Stimulated activated CD8-positive, alpha-beta memory T cell treated with anti-CD3 and anti-CD28 coated beads, Interleukin-2, amount 100 ng/mL, for 1 hour (primary cell): Measurements from ENCODE around the gene ITGBL1.

ENCODE experiments used
- DNase-seq, 2 donors: peaks; one replicate each; pipeline ENCODE4 v3.0.0-alpha.2; 2020; ENCODE audit warnings: low read depth in 2 of 2

Gene ITGBL1

DNA sequence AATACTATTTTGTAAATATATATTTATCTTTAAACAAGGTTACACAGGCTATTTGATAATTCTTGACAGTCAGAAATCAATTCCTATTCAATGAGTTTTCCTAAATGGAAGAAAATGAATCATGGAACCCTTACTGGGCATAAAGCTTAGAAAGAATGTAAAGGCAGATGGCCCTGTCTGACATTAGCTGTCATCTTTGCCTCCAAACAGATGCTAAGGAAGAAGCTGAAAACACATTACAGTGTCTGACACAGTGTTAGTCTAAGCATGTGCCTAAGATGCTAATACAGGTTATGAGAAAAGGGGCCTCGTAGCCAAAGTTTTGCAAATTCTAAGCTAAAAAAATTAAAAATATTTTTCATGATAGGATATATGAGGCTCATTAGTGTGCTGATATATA, 112.8 kb downstream of the ITGBL1 start:
- DNase-seq = no peak

- DNase-seq = no peak
Measured at GRCh38 chr13:101567841-101568240, 115.4 kb downstream of the ITGBL1 start.

- DNase-seq = no peak
Measured at GRCh38 chr13:101569807-101570206, 117.3 kb downstream of the ITGBL1 start.

- no peak for DNase-seq
Measured at GRCh38 chr13:101570410-101570809, 117.9 kb downstream of the ITGBL1 start.

DNA sequence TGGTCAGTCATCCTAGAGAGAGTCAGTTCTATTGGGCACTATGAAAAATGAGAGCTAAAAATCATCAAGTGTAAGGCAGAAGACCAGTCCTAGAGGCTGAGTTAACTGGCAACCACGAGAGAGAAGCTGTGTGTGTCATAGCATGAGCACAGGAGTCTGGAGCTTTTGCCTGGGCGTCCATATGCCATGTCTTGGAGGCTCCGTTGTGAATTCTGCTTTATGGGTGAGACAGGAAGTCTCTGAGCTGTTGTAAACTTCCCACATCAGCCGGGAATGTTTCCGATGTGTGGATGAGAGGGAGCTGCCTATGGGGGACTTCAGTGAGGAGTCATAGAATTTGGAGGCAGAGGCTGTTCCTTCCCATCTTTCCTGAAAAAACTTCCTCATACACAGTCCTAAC, 120.0 kb downstream of the ITGBL1 start:
- DNase-seq = no peak

GRCh38 chr13:101575581-101575980, 123.1 kb downstream of the ITGBL1 start:
- DNase-seq = no peak

DNA sequence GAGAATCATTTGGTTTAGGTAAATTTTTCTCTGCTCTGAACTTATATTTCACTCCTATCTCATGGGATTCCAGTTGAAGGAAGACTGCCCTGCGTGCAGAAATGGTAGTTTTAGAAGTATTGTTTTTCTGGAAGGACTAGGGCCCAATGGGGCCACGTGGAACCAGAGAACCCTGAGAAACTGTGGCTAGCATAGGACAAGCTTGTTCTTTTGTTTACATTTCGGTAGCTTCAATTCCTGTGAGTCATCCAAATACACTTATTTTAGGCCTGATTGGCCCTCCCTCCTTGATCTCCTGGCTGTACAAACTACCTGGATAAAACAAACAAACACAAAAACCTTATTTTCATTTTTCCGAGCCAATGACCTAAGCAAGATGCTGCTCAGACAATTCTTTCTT, 124.0 kb downstream of the ITGBL1 start:
- no peak for DNase-seq

DNA sequence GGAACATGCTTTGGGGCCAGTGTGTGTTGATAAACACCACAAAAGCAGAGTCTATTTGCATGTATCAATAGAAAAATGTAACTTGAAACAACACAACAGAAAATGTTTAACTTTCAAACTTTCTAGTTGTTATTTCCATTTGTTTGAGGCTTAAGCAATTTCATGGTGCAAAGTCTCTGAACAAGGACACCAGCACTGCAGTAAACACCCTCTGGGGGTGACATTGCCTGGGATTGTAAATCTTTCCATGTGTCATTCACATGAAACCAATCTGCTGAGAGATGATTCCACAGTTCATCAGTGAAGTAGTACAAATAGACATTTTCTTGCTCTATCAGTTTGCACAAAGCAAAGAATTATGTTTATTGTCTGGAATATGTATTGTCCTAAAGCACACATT, 124.5 kb downstream of the ITGBL1 start:
- DNase-seq = no peak

DNA sequence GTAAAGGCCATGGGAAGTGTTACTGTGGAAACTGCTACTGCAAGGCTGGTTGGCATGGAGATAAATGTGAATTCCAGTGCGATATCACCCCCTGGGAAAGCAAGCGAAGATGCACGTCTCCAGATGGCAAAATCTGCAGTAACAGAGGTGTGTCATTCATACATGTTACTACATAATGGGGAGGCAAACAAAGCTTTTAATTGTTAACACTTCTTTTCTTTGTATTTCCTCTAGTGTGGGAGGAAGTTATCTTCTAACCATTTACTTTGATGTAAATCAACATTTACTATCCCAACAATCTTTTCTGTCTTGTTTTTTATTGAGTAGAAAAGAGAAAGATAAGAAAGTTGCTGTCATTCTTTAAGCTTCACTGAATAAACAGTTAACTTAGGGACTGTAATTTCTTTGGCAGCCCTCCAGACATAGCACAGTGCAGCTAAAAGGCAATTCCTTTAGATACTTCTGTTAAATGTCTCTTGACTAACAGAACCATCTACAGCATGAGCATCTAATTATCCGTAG, 126.9 kb downstream of the ITGBL1 start:
- no peak for DNase-seq

GRCh38 chr13:101584331-101584730, 131.9 kb downstream of the ITGBL1 start:
- DNase-seq = no peak

- DNase-seq = no peak
Measured at GRCh38 chr13:101590479-101590878, 138.0 kb downstream of the ITGBL1 start.

GRCh38 chr13:101594936-101595335, 142.5 kb downstream of the ITGBL1 start:
- DNase-seq = no peak

DNA sequence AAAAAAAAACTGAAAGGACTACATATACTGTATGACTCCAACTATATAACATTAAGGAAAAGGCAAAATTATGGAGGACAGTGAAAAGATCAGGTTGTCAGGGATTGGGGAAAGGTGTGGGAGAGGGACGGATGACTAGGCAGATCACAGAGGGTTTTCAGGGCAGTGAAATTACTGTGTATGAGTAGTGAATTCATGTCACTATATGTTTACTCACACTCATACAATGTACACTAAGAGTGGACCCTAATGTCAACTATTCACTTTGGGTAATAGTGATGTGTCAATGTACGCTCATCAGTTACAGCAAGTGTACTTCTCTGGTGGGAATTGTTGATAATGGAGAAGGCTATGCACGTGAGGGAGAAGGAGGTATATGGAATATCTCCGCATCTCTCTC, 144.3 kb downstream of the ITGBL1 start:
- DNase-seq = no peak

DNA sequence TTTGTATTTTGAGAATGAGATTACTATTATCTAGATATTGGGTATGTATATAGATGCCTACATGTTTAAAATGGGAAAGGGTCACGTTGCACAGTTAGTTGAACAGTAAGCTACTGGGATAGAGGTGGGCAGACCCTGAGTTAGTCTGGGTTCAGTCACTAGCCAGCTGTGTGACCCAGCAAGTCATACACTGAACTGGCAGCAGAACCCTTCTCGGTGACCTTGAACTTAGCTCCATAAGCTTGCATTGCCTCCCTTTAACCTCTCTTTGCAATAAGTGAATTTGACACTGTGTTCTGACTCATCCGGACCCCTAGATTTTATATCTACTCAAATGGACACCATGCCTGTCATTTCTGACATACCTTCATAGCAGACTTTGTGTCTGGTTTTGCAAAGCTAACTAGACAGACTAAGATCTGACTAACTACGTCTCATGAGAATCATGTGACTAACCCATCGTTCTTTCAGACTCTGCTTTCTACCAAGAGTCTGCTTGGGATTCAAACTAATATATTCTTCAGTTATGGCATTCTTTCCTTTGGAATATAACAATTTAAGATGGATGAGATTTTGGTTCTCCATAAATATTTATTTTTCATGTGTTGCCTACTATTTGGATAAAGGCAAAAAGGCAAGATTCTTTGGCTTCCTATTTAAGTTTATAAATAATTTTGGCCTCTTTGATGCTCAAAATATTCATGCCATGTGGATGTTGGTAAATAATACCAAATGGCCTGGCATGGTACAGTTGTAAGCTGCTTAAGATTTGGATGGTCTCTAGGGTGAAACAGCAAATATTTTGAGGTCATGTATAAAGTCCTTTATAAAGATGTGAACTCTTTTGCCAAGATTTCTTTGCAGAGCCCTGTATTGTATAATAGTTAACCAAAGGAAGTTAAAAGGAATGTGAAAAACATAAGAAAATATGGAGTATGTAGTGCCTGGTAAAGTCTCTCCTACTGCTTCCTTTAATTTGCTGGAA, 159.3 kb downstream of the ITGBL1 start:
- no peak for DNase-seq

DNA sequence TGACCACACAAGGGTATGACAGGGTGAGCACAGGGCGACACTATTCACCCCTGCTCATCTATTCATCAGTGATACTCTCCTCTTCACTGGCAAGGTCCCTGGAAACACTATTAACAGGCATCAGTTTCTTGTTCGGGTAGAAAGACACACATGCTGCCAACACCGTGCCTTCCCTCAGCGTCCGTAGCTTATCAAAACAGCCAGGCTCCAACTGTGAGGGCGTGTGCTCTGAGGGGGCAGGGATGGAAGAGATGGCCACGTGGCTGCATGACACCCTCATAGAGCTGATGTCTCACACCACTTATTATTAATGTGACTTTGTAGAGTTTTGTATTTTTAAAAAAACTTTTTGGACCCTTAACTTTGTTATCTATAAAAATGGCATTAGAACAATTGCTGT, 160.3 kb downstream of the ITGBL1 start:
- DNase-seq = no peak

GRCh38 chr13:101614491-101614890, 162.0 kb downstream of the ITGBL1 start:
- DNase-seq = no peak

GRCh38 chr13:101618440-101619187, 166.1 kb downstream of the ITGBL1 start:
- DNase-seq = no peak

DNA sequence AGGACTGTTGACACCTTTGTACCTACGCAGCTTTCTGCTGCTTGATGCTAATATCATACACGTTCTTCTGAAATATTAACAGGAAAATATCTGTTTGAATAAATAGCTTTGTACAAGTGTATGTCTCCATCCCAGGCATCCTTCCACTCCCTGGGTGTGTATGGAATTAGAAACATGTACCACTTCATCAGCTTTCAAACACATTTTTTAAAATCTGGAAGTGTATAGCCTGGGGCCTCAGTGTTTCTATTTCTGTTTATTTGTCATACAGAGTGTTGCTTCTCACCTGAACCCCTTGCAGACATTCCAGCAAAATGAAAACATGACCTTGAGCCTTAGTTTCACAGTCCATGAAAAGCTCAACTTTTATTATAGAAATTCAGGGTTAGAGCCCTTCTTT, 168.6 kb downstream of the ITGBL1 start:
- DNase-seq = no peak

- no peak for DNase-seq
Measured at GRCh38 chr13:101623470-101624209, 171.2 kb downstream of the ITGBL1 start.

GRCh38 chr13:101624210-101624922, 171.9 kb downstream of the ITGBL1 start:
- no peak for DNase-seq

DNA sequence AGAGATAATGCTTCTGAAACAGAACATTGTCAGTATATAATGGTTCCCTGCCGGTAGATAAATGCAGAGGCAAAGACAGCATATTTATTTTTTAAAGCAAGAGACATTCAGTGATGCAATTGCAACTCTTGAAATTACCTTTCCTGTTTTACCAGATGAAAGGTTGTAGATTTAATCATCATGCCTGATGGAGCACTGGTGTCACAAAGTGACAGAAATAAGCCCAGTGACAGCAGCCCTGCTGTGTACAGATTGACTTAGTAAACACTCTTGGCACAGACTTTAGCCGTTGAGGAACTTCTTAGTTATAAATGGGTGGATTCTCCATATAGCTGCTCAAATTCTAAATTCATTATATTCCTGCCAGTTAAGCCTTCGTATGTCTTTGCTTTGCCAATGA, 172.5 kb downstream of the ITGBL1 start:
- no peak for DNase-seq
